MM.1S (cell line): ENCODE results near the gene GPC4.

Experiments used
- DNase-seq: peaks from one replicate; pipeline ENCODE4 v3.0.0-alpha.2; 2015
- H2AFZ ChIP-seq: fragments of 300-600 bp; sonication (generic); 2 replicates; pipeline ENCODE4 v1.6.0; 2016; ENCODE audit warnings: antibody characterized with exemption, low read length
- H3F3A ChIP-seq: fragments of 300-600 bp; sonication (generic); 2 replicates; pipeline ENCODE4 v1.6.1; 2016; ENCODE audit warnings: mild to moderate bottlenecking, antibody characterized with exemption, low read length, moderate library complexity, mixed read lengths; ENCODE audit not compliant: insufficient read depth
- H3K27ac ChIP-seq: fragments of 300-600 bp; sonication (generic); 2 replicates; pipeline ENCODE4 v1.5.1; 2016; ENCODE audit warnings: mild to moderate bottlenecking, low read length
- H3K27me3 ChIP-seq: fragments of 300-600 bp; sonication (generic); replicated peaks from 2 replicates; pipeline ENCODE4 v1.6.0; 2016; ENCODE audit warnings: low read length; ENCODE audit not compliant: insufficient read depth
- H3K36me3 ChIP-seq: fragments of 300-600 bp; sonication (generic); replicated peaks from 2 replicates; pipeline ENCODE4 v1.6.1; 2016; ENCODE audit warnings: mild to moderate bottlenecking, low read length, mixed read lengths; ENCODE audit not compliant: insufficient read depth
- H3K4me1 ChIP-seq: fragments of 300-600 bp; sonication (generic); 2 replicates; pipeline ENCODE4 v1.6.1; 2016; ENCODE audit warnings: low read length, mixed read lengths
- H3K4me2 ChIP-seq: fragments of 300-600 bp; sonication (generic); 2 replicates; pipeline ENCODE4 v1.6.0; 2016; ENCODE audit warnings: low read depth, low read length
- H3K4me3 ChIP-seq: fragments of 300-600 bp; sonication (generic); 2 replicates; pipeline ENCODE4 v1.5.1; 2016; ENCODE audit warnings: low read length, mixed read lengths
- H3K79me2 ChIP-seq: fragments of 300-600 bp; sonication (generic); 2 replicates; pipeline ENCODE4 v1.6.1; 2016; ENCODE audit warnings: mixed run types, low read length, mixed read lengths
- H3K9ac ChIP-seq: fragments of 300-600 bp; sonication (generic); 2 replicates; pipeline ENCODE4 v1.6.1; 2016; ENCODE audit warnings: low read length, mixed read lengths
- H3K9me2 ChIP-seq: fragments of 300-600 bp; sonication (generic); replicated peaks from 2 replicates; pipeline ENCODE4 v1.6.1; 2016; ENCODE audit warnings: mild to moderate bottlenecking, low read length, mixed read lengths; ENCODE audit not compliant: insufficient read depth
- H3K9me3 ChIP-seq: fragments of 300-600 bp; sonication (generic); replicated peaks from 2 replicates; pipeline ENCODE4 v1.6.1; 2016; ENCODE audit warnings: mild to moderate bottlenecking, low read length, mixed read lengths; ENCODE audit not compliant: insufficient read depth
- H4K20me1 ChIP-seq: fragments of 300-600 bp; sonication (generic); 2 replicates; pipeline ENCODE4 v1.6.1; 2016; ENCODE audit warnings: mild to moderate bottlenecking, low read length, moderate library complexity, mixed read lengths; ENCODE audit not compliant: insufficient read depth
- EZH2 ChIP-seq: fragments of 300-600 bp; sonication (generic); optimal IDR thresholded peaks from 2 replicates; pipeline ENCODE3; 2017; ENCODE audit warnings: low read depth, mild to moderate bottlenecking, antibody characterized with exemption, low read length, mixed read lengths
- EZH2phosphoT487 ChIP-seq: fragments of 300-600 bp; sonication (generic); IDR thresholded peaks from 2 replicates; pipeline ENCODE4 v1.6.1; 2018; ENCODE audit warnings: antibody characterized with exemption, low read length
- TF ChIP-seq, protein P1 (sequence below): fragments of 300-600 bp; sonication (generic); IDR thresholded peaks from 2 replicates; pipeline ENCODE4 v1.5.1; 2016; ENCODE audit warnings: antibody characterized with exemption, low read length, mixed read lengths

Gene GPC4

DNA sequence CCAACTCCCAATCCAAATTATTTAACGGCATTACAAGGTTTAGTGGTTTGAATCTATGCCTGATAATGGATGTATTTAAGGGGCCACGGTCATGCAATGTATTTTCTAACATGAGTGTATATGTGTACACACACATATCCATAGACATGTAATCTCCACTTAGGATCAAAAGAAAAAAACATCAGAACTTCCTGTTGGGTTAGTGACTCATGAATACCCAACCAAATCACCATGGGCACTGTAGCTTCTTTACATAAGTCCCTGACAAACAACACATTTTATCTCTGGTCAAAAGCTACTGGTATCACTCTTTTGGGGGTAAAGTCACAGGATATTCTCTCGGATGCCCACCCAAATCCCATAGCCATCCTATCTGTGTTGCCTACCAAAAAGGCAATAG, 160.6 kb downstream of the GPC4 start:
- Histone ChIP-seq H3F3A (no peaks in the 10 kb centered on the region), H3K4me1 (no peaks in the 10 kb centered on the region), H4K20me1 (no peaks in the 10 kb centered on the region), H3K36me3 (no peaks in the 10 kb centered on the region), H3K9ac (no peak overlapping the region), H3K9me2 (no peaks in the 10 kb centered on the region), H3K27ac (no peak overlapping the region), H2AFZ (no peak overlapping the region), H3K79me2 (no peaks in the 10 kb centered on the region), H3K4me2 (no peak overlapping the region), H3K27me3 (no peaks in the 10 kb centered on the region), H3K4me3 (no peak overlapping the region), H3K9me3 (no peaks in the 10 kb centered on the region)
- no peak for TF ChIP-seq EZH2phosphoT487
- TF ChIP-seq EZH2: no peak
- TF ChIP-seq, protein P1, sequence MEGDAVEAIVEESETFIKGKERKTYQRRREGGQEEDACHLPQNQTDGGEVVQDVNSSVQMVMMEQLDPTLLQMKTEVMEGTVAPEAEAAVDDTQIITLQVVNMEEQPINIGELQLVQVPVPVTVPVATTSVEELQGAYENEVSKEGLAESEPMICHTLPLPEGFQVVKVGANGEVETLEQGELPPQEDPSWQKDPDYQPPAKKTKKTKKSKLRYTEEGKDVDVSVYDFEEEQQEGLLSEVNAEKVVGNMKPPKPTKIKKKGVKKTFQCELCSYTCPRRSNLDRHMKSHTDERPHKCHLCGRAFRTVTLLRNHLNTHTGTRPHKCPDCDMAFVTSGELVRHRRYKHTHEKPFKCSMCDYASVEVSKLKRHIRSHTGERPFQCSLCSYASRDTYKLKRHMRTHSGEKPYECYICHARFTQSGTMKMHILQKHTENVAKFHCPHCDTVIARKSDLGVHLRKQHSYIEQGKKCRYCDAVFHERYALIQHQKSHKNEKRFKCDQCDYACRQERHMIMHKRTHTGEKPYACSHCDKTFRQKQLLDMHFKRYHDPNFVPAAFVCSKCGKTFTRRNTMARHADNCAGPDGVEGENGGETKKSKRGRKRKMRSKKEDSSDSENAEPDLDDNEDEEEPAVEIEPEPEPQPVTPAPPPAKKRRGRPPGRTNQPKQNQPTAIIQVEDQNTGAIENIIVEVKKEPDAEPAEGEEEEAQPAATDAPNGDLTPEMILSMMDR: no peak
- DNase-seq: no peak

DNA sequence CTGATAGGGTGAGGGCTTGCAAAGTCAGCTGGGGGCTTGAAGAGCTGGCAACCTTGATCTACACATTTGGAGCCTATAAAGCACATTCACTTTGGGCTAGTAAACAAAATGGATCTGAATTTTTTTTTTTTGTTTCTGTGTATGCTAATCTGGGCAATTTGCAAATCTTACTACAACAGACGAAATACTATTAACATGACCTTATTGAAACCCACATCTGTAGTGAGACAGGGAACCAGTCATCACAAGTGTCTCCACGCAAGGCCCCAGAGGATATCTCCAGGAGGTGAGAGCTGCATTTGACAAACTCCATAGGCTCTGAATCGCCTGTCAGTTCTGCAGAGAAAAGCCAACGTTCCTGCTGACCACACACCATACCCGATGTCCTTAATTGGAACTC, 164.1 kb downstream of the GPC4 start:
- Histone ChIP-seq H3F3A (no peaks in the 10 kb centered on the region), H3K27ac (no peak overlapping the region), H3K9me3 (no peaks in the 10 kb centered on the region), H3K36me3 (no peaks in the 10 kb centered on the region), H3K9ac (no peak overlapping the region), H3K79me2 (no peaks in the 10 kb centered on the region), H3K4me2 (no peak overlapping the region), H3K27me3 (no peaks in the 10 kb centered on the region), H4K20me1 (no peaks in the 10 kb centered on the region), H3K4me1 (no peaks in the 10 kb centered on the region), H2AFZ (no peak overlapping the region), H3K4me3 (no peak overlapping the region), H3K9me2 (no peaks in the 10 kb centered on the region)
- no peak for DNase-seq
- TF ChIP-seq EZH2phosphoT487 (no peak), EZH2 (no peak)
- TF ChIP-seq, protein P1: no peak

DNA sequence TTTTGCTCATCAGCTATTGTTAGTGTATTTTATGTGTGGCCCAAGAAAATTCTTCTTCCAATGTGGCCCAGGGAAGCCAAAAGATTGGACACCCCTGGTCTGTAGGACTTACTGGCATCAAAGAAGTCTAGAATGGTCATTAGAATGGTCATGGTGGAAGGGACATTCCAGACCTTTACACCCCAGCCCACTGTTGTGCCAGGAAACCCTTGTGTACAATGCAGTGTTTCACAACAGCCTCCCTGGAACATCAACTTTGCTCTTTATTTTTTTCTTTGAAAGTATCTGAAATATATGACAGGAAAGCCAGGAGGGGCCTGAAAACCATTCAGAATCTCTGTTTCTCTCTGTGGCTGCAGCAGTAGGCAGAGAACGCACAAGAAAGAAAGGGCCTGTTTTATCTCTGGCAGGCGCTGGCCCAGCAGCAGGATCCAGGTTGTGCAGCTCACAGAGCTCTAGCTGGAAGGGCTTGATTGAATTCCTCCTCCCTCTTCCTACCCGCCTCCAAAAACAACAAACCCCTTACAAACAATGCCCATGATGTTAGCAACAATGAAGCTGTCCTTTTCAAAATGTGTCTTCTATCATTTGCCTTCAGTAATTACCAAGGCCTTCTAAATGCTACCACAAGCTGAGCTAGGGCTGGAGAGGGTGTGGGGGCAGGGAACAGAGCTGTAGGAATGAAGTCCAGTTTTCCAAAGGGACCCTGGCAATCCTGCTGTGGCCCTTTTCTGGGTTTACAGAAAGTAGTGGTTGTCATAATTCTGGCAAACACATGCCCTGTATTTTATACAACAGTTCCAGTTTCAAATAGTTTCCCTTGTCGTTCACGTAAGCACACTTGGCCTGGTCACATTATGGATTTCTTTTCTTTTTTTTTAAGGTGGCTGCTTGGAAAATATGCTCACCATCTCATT, 164.8 kb downstream of the GPC4 start:
- no peak overlapping the region for H2AFZ ChIP-seq
- TF ChIP-seq EZH2phosphoT487: no peak
- no peaks in the 10 kb centered on the region for H3F3A ChIP-seq
- H3K79me2 ChIP-seq: no peaks in the 10 kb centered on the region
- H3K4me3 ChIP-seq: no peak overlapping the region
- H3K9me2 ChIP-seq: no peaks in the 10 kb centered on the region
- H3K9me3 ChIP-seq: no peaks in the 10 kb centered on the region
- H3K4me1 ChIP-seq: no peaks in the 10 kb centered on the region
- no peaks in the 10 kb centered on the region for H4K20me1 ChIP-seq
- no peaks in the 10 kb centered on the region for H3K27me3 ChIP-seq
- H3K36me3 ChIP-seq: no peaks in the 10 kb centered on the region
- DNase-seq: no peak
- no peak overlapping the region for H3K27ac ChIP-seq
- no peak overlapping the region for H3K4me2 ChIP-seq
- H3K9ac ChIP-seq: no peak overlapping the region
